Forelimb muscle (tissue), 1 donor: ENCODE data around the gene CDK5. TPM values are rescaled to one million over a fixed set of nuclear protein-coding genes. Genes with fewer than 3 reads are reported as not detected.
"Not testable (repeated sequence)": the region's sequence is repeated elsewhere in the genome, so short reads cannot be mapped to it uniquely, and the experiment has no call there.

Experiments
- DNase-seq: peaks from one replicate; pipeline ENCODE4 v3.0.0-alpha.2; 2013; ENCODE audit warnings: low read depth
- polyA plus RNA-seq: library from polyadenylated mRNA; unstranded; fragments of 120-200 nt; gene quantifications from one replicate; pipeline ENCODE4 v1.2.1, GENCODE V29; 2013; ENCODE audit not compliant: insufficient read length

Gene CDK5
- polyA plus RNA-seq, 1 donor, result 9.1 TPM

DNA sequence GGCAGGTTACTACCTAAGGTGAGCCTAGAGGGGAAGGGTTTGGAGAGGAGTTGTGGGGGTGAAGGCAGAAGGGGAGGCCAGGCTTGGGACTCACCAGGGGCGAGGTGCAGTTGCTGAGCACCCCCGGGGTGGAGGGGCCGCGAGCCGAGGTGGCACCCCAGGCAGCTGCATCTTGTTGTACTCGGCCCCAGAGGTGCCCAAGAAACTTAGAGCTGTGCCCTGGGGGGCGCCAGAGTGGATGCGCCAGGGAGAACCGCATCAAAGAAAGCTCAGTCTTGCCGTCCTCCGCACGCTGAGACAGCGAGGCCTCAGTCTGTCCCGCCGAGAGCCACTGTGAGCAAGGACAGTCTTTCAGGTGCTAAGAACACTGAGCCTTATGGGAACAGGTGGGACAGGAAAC lies 40.8 kb downstream of the CDK5 start:
- no peak for DNase-seq

- DNase-seq, result no peak
Measured at GRCh38 chr7:151016505-151016904, 41.2 kb downstream of the CDK5 start.

- no peak for DNase-seq
Measured at GRCh38 chr7:151015967-151016366, 41.7 kb downstream of the CDK5 start.

DNA sequence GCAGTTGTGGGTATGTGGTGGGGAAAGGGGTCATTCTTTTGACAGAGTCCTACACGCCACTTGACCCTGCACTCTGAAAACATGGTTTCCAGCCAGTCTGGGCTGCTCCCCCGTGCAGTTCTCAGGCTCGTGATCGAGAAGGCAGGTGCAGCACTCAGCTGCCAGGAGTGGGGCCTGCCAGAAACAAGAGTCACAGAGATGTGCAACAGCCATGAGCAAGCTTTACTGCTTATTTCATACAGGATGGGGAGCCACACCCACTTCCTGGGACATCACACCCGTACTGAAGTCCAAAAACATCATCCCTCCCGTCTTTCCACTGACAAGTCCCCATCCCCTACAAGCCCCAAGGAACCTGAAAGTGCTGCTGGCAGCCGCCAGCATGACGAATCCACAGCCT lies 42.7 kb downstream of the CDK5 start:
- DNase-seq, result no peak

DNA sequence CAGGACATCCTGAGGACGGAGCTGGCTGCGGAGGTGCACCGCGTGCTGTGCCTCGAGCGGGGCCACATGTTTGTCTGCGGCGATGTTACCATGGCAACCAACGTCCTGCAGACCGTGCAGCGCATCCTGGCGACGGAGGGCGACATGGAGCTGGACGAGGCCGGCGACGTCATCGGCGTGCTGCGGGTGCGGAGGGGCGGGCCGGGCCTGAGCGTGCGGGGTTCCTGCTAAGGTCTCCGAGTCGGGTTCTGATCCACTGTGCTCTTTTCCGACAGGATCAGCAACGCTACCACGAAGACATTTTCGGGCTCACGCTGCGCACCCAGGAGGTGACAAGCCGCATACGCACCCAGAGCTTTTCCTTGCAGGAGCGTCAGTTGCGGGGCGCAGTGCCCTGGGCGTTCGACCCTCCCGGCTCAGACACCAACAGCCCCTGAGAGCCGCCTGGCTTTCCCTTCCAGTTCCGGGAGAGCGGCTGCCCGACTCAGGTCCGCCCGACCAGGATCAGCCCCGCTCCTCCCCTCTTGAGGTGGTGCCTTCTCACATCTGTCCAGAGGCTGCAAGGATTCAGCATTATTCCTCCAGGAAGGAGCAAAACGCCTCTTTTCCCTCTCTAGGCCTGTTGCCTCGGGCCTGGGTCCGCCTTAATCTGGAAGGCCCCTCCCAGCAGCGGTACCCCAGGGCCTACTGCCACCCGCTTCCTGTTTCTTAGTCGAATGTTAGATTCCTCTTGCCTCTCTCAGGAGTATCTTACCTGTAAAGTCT lies 43.8 kb downstream of the CDK5 start:
- DNase-seq, result peak; percentile 54

GRCh38 chr7:151013356-151013732 lies 44.4 kb downstream of the CDK5 start:
- no peak for DNase-seq

GRCh38 chr7:151012911-151013347 lies 44.8 kb downstream of the CDK5 start:
- DNase-seq, result no peak

- DNase-seq, result no peak
Measured at GRCh38 chr7:151012031-151012692, 45.5 kb downstream of the CDK5 start.

- DNase-seq, result not testable (repeated sequence)
Measured at GRCh38 chr7:151011616-151012015, 46.1 kb downstream of the CDK5 start.

DNA sequence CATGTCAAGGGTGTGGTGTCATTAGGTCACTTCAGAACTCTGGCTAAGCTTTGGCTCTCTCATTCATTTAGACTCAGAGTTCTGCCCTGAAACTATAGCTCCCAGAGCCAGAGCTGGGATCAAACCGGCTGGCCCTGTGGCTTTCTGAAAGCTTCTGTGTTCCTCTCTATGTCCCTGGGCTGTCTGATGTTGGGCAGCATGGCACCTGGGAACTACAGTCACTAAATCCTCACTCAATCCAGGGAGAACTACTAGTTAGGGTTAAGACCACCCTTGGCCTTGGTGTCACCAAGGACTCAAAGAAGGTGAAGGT lies 46.6 kb downstream of the CDK5 start:
- DNase-seq, result no peak

GRCh38 chr7:151010307-151011096 lies 47.2 kb downstream of the CDK5 start:
- DNase-seq, result no peak

- no peak for DNase-seq
Measured at GRCh38 chr7:151010037-151010306, 47.7 kb downstream of the CDK5 start.

- DNase-seq, result no peak
Measured at GRCh38 chr7:151009327-151010036, 48.2 kb downstream of the CDK5 start.

- DNase-seq, result no peak
Measured at GRCh38 chr7:151008511-151009323, 49.0 kb downstream of the CDK5 start.

- DNase-seq, result no peak
Measured at GRCh38 chr7:151008143-151008510, 49.6 kb downstream of the CDK5 start.

DNA sequence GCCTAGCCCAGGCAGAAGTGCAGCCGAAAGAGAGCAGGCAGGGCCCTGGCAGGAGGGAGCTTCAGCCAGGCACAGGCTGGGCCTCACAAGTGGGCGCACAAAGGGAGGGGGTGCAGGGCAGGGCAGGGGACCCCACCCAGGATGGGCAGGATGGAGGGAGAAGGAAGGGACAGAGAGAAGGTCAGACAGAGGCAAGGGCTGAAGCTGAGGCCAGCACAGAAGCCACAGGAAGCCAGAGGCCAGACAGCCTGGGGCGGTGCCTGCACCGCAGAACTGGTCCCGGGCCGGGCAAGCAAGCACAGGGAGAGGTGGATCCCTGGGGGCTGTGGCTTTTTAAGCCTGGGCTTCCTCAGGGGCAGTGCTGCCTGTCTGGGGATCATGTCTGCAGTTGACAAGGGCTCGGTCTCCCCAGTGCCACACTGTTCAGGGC lies 50.2 kb downstream of the CDK5 start:
- DNase-seq, result no peak

DNA sequence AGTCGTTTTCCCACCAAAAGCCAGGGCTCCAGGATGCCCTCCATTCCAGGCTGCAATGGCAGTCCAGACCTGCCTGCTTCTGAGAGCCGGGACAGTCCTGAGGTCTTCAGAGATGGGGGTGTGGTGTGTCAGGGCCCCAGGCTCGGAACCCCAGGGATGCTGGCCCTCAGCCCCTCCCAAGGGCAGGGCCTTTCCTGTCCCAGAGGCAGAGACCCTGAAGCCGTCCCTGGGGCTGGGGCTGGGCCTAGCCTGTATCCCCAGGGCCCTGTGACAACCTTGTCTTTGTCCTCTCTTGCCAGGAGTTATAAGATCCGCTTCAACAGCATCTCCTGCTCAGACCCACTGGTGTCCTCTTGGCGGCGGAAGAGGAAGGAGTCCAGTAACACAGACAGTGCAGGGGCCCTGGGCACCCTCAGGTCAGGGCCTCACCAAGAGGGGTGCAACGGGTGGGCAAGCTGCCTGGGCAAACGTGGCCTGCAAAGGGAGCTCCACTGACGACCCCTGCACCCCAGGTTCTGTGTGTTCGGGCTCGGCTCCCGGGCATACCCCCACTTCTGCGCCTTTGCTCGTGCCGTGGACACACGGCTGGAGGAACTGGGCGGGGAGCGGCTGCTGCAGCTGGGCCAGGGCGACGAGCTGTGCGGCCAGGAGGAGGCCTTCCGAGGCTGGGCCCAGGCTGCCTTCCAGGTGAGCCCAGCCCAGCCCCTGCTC lies 51.0 kb downstream of the CDK5 start:
- DNase-seq, result no peak

DNA sequence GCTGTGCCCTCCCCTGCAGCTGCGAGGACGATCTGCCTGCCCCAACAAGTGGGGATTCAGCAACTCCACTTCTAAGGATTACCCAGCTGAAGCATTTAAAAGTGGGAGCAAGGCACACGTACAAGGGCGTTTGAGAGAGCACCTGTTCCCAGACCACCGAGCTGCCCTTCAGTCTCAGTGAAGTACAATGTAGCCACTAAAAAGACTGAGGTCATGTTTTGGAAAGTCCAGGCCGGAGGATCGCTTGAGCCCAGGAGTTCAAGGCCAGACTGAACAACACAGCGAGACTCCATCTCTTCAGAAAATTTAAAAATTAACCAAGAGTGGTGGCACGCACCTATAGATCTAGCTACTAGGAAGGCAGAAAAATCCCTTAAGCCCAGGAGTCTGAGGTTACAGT lies 52.1 kb downstream of the CDK5 start:
- DNase-seq, result no peak
